ENCODE measurements around the gene DHODH. TPM values are rescaled to one million over a fixed set of nuclear protein-coding genes. Genes with fewer than 3 reads are reported as not detected.

The DHODH gene
- 1 to 10 TPM in 2 of 4 donors, under 1 TPM in 1, not detected in 1; 0.75 to 4.8 (median 1.6) TPM for total RNA-seq

DNA sequence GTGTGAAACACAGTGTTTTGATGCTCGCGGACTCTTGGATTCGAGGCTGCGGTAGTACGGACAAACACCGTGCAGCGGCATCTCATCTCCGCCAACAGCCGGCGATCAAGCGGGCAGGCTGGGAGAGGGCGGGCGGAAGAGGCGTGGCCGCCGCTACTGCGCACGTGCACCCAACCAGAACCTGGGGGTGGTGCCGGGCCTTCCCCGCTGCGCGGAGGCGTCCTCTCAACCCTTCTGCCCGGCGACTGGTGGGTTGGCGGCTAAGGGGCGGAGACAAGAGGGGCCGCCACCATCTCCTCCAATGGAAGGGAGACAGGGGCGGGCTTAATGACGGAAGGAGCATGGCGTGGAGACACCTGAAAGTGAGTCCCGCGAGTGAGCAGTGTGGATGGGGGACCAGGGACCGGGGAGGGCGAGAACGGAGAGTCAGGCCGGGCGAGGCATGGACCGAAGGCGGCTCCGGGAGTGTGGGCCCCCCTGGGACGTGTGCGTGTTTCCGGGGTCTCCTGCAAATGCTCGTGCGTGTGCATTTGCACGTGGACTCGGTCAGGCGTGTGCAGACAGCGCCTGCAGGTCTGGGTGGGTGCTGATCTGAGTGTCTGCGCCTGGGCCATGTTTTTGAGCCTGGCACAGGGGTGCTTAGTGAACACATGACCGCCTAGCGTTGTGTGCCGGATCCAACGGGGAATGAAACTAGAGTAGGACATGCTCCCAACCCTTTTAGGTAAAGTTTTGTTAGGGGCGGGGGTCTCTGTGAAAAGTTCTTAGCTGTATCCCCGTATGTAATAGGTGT is at the start of gene DHODH:
Gene DHODH (plus strand): TSS at position 321 of the 793 bp plus-strand sequence. CDS start 21 bp downstream, at position 342.
- Histone ChIP-seq H3K4me3 (peak within 1 kb of the TSS; percentile 57 to 85 (median 71)), H3K36me3 (no peaks in the 10 kb centered on the region), H3K27me3 (no peaks in the 10 kb centered on the region), H3K27ac (peak within 1 kb of the TSS; percentile 52 to 72 (median 63)), H3K9me3 (no peaks in the 10 kb centered on the region), H3K4me1 (peaks cover 0 to 5% (median 4%) of the 10 kb centered on the region in 4 donors)
- TF ChIP-seq POLR2AphosphoS5 (IDR thresholded peaks at IDR 0.05) (peak; percentile 61 to 77 (median 69)), EP300 (IDR thresholded peaks at IDR 0.05; ENCODE audit: low read depth) (no peak), POLR2A (IDR thresholded peaks at IDR 0.05) (peak; percentile 60)
- TF ChIP-seq, protein P1, sequence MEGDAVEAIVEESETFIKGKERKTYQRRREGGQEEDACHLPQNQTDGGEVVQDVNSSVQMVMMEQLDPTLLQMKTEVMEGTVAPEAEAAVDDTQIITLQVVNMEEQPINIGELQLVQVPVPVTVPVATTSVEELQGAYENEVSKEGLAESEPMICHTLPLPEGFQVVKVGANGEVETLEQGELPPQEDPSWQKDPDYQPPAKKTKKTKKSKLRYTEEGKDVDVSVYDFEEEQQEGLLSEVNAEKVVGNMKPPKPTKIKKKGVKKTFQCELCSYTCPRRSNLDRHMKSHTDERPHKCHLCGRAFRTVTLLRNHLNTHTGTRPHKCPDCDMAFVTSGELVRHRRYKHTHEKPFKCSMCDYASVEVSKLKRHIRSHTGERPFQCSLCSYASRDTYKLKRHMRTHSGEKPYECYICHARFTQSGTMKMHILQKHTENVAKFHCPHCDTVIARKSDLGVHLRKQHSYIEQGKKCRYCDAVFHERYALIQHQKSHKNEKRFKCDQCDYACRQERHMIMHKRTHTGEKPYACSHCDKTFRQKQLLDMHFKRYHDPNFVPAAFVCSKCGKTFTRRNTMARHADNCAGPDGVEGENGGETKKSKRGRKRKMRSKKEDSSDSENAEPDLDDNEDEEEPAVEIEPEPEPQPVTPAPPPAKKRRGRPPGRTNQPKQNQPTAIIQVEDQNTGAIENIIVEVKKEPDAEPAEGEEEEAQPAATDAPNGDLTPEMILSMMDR (IDR thresholded peaks at IDR 0.05), result no peak
- in situ Hi-C loops (cut with MboI; ENCODE audit: low pct_ligation_motif_present in 1 of 4, low pct_unique_long_range_greater_than_20kb in 1 of 4, low sequenced_read_pairs in 3 of 4) (no loop called here), intact Hi-C loops (cut with DNase I; ENCODE audit: low total_unique reads) (no loop called here)
- peak; percentile 98 for DNase-seq
- WGBS, 2 donors (ENCODE audit: low coverage in 1 of 2), result 0 to 1% methylated on average over 7 to 57 of the region's 57 CpGs

DNA sequence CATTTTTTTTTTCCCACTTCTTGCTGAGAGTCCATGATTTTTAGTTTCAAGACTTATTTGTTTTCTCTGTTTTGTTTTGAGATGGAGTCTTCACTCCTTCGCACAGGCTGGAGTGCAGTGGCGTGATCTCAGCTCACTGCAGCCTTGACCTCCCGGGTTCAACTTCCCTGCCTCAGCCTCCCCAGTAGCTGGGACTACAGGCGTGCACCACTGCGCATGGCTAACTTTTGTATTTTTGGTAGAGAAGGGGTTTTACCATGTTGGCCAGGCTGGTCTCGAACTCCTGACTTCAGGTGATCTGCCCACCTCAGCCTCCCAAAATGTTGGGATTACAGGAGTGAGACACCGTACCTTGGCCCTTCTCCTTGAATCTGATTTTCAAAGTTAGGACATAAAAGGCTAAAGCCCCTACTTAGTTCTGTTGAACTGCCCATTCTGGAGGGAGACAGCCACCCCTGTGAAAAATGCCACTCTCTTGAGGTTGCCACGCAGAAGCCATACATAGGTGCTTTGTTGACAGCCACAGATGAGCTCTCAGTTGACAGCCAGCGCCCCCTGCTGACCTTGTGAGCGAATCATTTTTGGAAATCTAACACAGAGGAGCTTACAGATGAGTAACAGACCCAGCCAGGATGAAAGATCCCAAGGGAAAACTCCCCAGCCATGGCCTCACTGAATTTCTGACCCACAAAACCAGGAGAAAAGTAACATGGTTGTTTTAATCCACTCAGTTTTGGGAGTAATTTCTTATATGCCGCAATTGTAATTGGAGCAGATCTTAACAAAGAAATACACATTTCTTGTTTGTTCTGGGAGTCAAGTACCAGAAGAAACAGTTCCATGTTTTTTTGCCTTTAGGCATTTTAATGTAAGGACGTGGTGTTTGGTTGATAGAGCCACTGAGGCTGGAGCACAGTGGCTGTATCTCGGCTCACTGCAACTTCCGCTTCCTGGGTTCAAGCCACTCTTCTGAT is 47.2 kb upstream of the DHODH start:
- intact Hi-C loops (cut with DNase I; ENCODE audit: low total_unique reads), result loop anchor here (5.0 kb wide), 1 partner anchor 79 kb away; the partner anchor contains the start of gene ZNF821
- 60 to 90% methylated on average over 6 to 14 of the region's 14 CpGs for WGBS, 2 donors (ENCODE audit: low coverage in 1 of 2)
- peak; percentile 90 for DNase-seq
- no peak overlapping the region for H3K27ac ChIP-seq
- no peaks in the 10 kb centered on the region for H3K9me3 ChIP-seq
- no peaks in the 10 kb centered on the region for H3K36me3 ChIP-seq
- no peak overlapping the region for H3K4me3 ChIP-seq
- no peaks in the 10 kb centered on the region for H3K4me1 ChIP-seq
- H3K27me3 ChIP-seq, result no peaks in the 10 kb centered on the region
- TF ChIP-seq POLR2AphosphoS5 (IDR thresholded peaks at IDR 0.05) (no peak), EP300 (IDR thresholded peaks at IDR 0.05; ENCODE audit: low read depth) (no peak), POLR2A (IDR thresholded peaks at IDR 0.05) (no peak)
- TF ChIP-seq, protein P1 (IDR thresholded peaks at IDR 0.05), result peak; percentile 73 to 81 (median 76)
- in situ Hi-C loops (cut with MboI; ENCODE audit: low pct_ligation_motif_present in 1 of 4, low pct_unique_long_range_greater_than_20kb in 1 of 4, low sequenced_read_pairs in 3 of 4), result no loop called here

DNA sequence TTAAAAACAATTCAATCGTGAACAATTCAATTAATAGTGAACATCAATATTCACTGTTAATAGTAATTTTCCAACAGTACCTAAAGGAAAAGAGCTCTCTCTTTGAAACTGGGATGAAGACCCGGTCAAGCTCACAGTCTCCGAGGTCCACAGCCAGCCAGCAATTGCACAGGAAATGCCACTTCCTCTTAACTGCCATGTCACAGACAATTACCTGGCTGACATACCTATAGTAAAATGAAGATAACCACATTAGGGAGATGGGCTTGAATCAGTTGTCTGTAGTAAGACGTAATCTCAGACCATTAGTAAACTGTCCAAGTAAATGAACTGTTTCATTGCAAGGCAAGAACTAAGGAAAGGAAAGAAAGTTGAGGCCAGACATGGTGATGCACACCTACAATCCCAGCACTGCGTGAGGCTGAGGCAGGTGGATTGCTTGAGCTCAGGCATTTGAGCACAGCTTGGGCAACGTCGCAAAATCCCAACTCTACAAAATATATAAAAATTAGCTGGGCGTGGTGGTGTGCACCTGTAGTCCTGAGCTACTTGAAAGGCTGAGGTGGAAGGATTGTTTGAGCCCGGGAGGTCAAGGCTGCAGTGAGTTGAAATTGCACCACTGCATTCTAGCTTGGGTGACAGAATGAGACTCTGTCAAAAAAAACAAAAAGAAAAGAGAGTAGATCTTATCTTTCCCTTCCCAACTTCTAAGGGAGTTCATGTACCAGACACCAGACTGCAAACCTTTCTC is 45.2 kb upstream of the DHODH start:
- Histone ChIP-seq H3K27ac (no peak overlapping the region), H3K27me3 (no peaks in the 10 kb centered on the region), H3K4me1 (no peaks in the 10 kb centered on the region), H3K4me3 (no peak overlapping the region), H3K9me3 (no peaks in the 10 kb centered on the region), H3K36me3 (no peaks in the 10 kb centered on the region)
- no peak for DNase-seq
- intact Hi-C loops (cut with DNase I; ENCODE audit: low total_unique reads) (loop anchor here (5.0 kb wide), 1 partner anchor 81 kb away; the partner anchor contains the start of gene ZNF821), in situ Hi-C loops (cut with MboI; ENCODE audit: low pct_ligation_motif_present in 1 of 4, low pct_unique_long_range_greater_than_20kb in 1 of 4, low sequenced_read_pairs in 3 of 4) (no loop called here)
- no peak for TF ChIP-seq POLR2A (IDR thresholded peaks at IDR 0.05)
- TF ChIP-seq POLR2AphosphoS5 (IDR thresholded peaks at IDR 0.05), result no peak
- TF ChIP-seq, protein P1 (IDR thresholded peaks at IDR 0.05), result no peak
- TF ChIP-seq EP300 (IDR thresholded peaks at IDR 0.05; ENCODE audit: low read depth), result no peak
- 58 to 61% methylated on average over 6 to 9 of the region's 9 CpGs for WGBS, 2 donors (ENCODE audit: low coverage in 1 of 2)

Data from transverse colon (tissue), 4 donors.